ENCODE data around the gene HMGB1. TPM values are rescaled to one million over a fixed set of nuclear protein-coding genes. Genes with fewer than 3 reads are reported as not detected.
A peak's percentile ranks its signal among the peaks of the same experiment; 100 is the strongest.

The HMGB1 gene
- total and polyA plus RNA-seq, 2 of the 13 experiments (the other 11 are each of a cell fraction or from before 2014, with no cell fraction given): 115 to 584 TPM

DNA sequence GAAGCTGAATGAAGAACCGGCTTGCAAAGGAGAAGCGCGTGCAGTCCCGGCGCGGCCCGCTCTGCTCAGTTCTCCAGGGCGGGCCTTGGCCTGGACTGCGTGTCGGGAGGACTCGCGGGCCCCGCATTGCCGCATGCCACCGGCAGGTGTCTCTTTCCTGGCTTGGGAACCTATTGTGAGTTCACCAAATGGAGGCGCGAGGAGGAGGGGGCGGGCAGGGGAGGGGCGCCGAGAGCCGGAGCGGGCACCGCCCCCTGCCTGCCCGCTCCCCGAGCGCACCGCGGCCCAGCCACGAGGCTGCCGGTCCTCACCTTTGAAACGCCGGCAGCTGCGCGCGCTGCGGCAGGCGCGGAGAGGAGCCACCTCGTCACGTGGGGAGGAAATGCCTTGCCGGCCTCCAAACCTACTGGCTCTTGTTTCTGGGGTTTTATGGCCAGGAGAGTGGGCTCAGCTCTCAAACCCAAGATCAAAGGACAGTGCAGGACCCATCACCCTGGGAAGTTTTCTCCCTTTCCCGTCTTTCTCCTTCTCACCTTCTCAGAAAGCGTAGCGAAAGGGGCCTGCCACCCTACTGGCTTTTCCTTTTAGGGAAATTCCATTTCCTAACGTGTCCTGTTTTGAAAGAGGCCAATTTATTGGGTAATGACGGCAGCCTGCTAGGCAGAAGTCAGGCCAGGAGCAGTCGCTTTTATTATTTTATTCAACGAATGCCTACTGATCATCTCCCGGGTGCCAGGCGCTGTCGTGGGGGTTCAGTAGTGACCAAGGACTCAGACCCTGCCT lies 57.2 kb downstream of the HMGB1 start (continued):
- TF ChIP-seq ZNF274 (CRISPR knock-in tag; IDR thresholded peaks at IDR 0.05) (peak; percentile 83; the same call in 1 of the 2 replicates), ZZZ3 (CRISPR knock-in tag; IDR thresholded peaks at IDR 0.05; ENCODE audit: borderline replicate concordance) (no peak; the same call in 1 of the 2 replicates), ZNF24 (IDR thresholded peaks at IDR 0.05) (no peak), CBFB (CRISPR knock-in tag; IDR thresholded peaks at IDR 0.05) (no peak), RBM39 (IDR thresholded peaks at IDR 0.05; ENCODE audit: low read depth, low read length, poor library complexity, severe bottlenecking) (no peak), ZBTB3 (CRISPR knock-in tag; IDR thresholded peaks at IDR 0.05; ENCODE audit: borderline replicate concordance, low read depth) (no peak), MED1 (CRISPR knock-in tag; IDR thresholded peaks at IDR 0.05) (0 out of 2 replicates have a peak, but pooled peaks have one; percentile 42), MYNN (CRISPR knock-in tag; IDR thresholded peaks at IDR 0.05; ENCODE audit: low read depth) (no peak), KDM1A (CRISPR knock-in tag; IDR thresholded peaks at IDR 0.05) (no peak), RBFOX2 (IDR thresholded peaks at IDR 0.05; ENCODE audit: low read depth, low read length) (peak; percentile 38; the same call in 1 of the 2 replicates), EED (CRISPR knock-in tag; IDR thresholded peaks at IDR 0.05) (no peak)
- TF ChIP-seq, protein P1, sequence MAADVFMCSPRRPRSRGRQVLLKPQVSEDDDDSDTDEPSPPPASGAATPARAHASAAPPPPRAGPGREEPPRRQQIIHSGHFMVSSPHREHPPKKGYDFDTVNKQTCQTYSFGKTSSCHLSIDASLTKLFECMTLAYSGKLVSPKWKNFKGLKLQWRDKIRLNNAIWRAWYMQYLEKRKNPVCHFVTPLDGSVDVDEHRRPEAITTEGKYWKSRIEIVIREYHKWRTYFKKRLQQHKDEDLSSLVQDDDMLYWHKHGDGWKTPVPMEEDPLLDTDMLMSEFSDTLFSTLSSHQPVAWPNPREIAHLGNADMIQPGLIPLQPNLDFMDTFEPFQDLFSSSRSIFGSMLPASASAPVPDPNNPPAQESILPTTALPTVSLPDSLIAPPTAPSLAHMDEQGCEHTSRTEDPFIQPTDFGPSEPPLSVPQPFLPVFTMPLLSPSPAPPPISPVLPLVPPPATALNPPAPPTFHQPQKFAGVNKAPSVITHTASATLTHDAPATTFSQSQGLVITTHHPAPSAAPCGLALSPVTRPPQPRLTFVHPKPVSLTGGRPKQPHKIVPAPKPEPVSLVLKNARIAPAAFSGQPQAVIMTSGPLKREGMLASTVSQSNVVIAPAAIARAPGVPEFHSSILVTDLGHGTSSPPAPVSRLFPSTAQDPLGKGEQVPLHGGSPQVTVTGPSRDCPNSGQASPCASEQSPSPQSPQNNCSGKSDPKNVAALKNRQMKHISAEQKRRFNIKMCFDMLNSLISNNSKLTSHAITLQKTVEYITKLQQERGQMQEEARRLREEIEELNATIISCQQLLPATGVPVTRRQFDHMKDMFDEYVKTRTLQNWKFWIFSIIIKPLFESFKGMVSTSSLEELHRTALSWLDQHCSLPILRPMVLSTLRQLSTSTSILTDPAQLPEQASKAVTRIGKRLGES (CRISPR knock-in tag; IDR thresholded peaks at IDR 0.05; ENCODE audit: borderline replicate concordance): peak; percentile 29; the same call in 1 of the 2 replicates
- TF ChIP-seq, protein P2, sequence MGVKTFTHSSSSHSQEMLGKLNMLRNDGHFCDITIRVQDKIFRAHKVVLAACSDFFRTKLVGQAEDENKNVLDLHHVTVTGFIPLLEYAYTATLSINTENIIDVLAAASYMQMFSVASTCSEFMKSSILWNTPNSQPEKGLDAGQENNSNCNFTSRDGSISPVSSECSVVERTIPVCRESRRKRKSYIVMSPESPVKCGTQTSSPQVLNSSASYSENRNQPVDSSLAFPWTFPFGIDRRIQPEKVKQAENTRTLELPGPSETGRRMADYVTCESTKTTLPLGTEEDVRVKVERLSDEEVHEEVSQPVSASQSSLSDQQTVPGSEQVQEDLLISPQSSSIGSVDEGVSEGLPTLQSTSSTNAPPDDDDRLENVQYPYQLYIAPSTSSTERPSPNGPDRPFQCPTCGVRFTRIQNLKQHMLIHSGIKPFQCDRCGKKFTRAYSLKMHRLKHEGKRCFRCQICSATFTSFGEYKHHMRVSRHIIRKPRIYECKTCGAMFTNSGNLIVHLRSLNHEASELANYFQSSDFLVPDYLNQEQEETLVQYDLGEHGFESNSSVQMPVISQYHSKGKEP (CRISPR knock-in tag; IDR thresholded peaks at IDR 0.05): no peak
- TF ChIP-seq, protein P3, sequence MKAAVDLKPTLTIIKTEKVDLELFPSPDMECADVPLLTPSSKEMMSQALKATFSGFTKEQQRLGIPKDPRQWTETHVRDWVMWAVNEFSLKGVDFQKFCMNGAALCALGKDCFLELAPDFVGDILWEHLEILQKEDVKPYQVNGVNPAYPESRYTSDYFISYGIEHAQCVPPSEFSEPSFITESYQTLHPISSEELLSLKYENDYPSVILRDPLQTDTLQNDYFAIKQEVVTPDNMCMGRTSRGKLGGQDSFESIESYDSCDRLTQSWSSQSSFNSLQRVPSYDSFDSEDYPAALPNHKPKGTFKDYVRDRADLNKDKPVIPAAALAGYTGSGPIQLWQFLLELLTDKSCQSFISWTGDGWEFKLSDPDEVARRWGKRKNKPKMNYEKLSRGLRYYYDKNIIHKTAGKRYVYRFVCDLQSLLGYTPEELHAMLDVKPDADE (CRISPR knock-in tag; IDR thresholded peaks at IDR 0.05): peak; percentile 90; the same call in 1 of the 2 replicates
- TF ChIP-seq, protein P4, sequence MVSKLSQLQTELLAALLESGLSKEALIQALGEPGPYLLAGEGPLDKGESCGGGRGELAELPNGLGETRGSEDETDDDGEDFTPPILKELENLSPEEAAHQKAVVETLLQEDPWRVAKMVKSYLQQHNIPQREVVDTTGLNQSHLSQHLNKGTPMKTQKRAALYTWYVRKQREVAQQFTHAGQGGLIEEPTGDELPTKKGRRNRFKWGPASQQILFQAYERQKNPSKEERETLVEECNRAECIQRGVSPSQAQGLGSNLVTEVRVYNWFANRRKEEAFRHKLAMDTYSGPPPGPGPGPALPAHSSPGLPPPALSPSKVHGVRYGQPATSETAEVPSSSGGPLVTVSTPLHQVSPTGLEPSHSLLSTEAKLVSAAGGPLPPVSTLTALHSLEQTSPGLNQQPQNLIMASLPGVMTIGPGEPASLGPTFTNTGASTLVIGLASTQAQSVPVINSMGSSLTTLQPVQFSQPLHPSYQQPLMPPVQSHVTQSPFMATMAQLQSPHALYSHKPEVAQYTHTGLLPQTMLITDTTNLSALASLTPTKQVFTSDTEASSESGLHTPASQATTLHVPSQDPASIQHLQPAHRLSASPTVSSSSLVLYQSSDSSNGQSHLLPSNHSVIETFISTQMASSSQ (IDR thresholded peaks at IDR 0.05; ENCODE audit: low read depth): no peak
- TF ChIP-seq, protein P4 (CRISPR knock-in tag; IDR thresholded peaks at IDR 0.05; ENCODE audit: borderline replicate concordance): peak; percentile 47; the same call in 1 of the 2 replicates
- TF ChIP-seq, protein P5, sequence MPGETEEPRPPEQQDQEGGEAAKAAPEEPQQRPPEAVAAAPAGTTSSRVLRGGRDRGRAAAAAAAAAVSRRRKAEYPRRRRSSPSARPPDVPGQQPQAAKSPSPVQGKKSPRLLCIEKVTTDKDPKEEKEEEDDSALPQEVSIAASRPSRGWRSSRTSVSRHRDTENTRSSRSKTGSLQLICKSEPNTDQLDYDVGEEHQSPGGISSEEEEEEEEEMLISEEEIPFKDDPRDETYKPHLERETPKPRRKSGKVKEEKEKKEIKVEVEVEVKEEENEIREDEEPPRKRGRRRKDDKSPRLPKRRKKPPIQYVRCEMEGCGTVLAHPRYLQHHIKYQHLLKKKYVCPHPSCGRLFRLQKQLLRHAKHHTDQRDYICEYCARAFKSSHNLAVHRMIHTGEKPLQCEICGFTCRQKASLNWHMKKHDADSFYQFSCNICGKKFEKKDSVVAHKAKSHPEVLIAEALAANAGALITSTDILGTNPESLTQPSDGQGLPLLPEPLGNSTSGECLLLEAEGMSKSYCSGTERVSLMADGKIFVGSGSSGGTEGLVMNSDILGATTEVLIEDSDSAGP (CRISPR knock-in tag; IDR thresholded peaks at IDR 0.05; ENCODE audit: borderline replicate concordance): peak; percentile 62

Measured in HepG2 (cell line).